Activated CD8-positive, alpha-beta memory T cell treated with anti-CD3 and anti-CD28 coated beads for 24 hours (primary cell): ENCODE measurements around the gene NFATC3.
"Not testable (repeated sequence)": the region's sequence is repeated elsewhere in the genome, so short reads cannot be mapped to it uniquely, and the experiment has no call there.

Experiments used
- DNase-seq: peaks from one replicate; pipeline ENCODE4 v3.0.0-alpha.2; 2020

NFATC3 gene

DNA sequence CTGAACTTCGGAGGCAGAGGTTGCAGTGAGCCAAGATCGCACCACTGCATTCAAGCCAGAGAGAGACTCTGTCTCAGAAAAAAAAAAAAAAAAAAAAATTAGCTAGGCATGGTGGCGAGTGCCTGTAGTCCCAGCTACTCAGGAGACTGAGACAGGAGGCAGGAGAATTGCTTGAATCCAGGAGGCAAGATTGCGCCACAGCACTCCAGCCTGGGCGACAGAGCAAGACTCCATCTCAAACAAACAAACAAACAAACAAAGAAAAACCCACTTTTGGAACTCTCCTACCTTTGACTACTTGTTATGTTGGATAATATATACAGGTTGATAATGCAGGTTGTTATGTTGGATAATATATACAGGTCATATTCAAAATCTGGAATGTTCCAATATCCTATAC, 35.3 kb downstream of the NFATC3 start:
- not testable (repeated sequence) for DNase-seq

DNA sequence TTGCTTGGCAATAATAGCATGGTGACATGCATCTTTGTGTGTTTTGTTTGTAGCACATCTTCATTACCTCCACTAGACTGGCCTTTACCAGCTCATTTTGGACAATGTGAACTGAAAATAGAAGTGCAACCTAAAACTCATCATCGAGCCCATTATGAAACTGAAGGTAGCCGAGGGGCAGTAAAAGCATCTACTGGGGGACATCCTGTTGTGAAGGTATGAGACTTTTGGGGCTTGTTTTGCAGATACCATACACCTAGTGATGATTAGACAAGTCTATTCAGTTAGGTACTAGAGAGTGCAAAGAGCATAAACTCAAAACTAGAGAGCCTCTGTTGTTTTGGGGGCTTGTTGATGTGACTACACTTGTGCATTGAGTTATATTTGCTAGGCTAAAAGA, 41.2 kb downstream of the NFATC3 start:
- DNase-seq: no peak

DNA sequence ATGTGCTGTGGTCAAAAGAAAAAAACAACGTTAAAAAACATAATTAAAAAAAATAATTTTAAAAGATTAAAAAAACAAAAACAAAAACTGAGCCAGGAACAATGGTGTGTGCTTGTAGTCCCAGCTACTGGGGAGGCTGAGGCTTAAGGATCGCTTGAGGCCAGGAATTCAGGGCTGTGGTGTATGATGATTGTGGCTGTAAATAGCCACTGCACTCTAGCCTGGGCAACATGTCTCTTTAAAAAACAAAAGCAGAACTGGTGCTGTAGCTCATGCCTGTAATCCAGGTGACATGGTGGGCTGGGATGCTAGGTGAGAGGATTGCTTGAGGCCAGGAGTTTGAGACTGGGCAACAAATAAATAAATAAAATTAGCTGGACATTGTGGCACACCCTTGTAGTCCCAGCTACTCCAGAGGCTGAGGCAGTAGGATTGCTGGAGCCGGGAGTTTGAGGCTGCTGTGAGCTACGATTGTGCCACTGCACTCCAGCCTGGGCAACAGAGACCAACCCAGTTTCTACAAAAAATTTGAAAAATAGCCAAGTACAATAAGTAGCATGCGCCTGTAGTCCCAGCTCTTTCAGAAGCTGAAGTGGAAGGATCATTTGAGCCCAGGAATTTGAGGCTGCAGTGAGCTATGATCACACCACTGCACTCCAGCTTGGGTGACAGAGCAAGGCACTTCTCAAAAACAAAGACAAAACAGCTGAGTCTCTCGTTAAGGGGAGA, 43.6 kb downstream of the NFATC3 start:
- DNase-seq: no peak

DNA sequence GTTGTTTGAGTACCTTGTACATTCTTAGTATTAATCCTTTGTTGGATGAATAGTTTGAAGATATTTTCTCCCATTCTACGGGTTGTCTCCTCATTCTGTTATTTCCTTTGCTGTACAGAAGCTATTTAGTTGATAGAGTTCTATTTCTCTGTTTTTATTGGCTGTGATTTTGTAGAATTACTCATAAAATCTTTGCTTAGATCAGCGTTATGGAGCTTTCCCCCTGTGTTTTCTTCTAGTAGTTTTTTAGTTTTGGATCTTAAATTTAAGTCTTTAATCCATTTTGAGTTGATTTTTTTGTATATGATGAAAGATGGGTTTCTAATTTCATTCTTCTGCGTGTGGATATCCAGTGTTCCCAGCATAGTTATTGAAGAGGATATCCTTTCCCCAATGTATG, 45.4 kb downstream of the NFATC3 start:
- no peak for DNase-seq

DNA sequence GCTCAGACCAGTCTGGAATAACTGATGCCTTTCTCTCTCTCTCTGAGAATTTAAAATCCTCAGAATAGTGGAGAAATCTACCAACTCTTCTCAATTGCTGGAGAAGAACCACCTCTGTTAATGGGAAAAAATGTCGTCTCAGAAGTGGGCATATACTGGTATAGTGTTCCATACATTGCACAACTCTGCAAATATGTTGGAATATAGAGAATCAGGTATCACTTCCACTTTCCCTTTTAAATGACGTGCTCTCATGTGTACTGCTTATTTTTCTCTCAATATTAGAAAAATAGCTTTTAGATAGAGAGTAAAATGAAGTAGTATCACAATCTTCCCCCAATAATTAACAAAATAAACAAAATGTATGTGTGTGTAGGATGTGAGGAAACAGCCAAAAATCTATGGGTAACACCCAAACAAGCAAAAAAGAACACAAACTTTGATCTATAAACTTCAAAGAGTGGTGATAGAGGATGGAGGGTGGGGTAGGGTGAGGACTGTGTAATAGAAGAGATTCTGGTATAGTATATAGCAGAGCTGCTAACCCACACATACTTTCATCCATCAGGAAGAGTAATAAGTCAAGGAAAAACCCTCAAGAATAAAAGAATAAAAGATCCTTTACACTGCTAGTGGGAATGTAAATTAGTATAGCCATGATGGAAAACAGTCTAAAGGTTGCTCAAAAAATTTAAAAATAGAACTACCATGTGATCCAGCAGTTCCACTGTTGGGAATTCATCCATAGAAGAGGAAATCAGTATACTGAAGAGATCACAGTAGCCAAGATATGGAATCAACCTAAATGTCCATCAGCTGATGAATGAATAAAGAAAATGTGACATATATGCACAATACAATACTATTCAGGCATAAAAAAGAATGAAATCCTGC, 46.9 kb downstream of the NFATC3 start:
- DNase-seq: no peak

DNA sequence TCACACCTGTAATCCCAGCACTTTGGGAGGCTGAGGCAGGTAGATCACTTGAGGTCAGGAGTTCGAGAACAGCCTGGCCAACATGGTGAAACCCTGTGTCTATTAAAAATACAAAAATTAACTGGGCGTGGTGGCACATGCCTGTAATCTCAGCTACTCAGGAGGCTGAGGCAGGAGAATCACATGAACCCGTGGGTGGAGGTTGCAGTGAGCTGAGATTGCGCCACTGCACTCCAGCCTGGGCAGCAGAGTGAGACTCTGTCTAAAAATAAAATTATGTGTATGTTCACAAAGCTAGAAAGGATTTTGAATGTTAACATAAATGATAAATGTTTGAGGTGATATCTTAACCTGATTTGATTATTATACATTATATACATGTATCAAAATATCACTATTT, 47.8 kb downstream of the NFATC3 start:
- not testable (repeated sequence) for DNase-seq

DNA sequence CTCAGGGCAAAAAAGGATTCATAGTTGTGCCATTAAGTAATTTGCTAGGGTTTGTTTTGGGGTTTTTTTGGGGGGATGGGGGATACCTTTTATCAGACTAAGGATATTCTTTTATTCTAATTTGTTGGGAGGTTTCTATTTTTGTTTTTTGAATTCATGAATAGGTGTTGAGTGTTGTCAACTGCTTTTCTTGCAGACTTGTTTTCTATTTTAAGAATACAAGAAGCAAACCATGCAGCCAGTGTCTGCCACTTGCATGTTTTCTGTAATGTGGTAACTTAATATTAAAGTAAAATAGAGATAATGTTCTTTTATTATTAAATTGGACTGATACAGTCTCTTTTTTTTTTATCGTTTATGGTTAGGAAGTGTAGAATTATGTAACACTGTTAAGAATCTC, 49.5 kb downstream of the NFATC3 start:
- no peak for DNase-seq

DNA sequence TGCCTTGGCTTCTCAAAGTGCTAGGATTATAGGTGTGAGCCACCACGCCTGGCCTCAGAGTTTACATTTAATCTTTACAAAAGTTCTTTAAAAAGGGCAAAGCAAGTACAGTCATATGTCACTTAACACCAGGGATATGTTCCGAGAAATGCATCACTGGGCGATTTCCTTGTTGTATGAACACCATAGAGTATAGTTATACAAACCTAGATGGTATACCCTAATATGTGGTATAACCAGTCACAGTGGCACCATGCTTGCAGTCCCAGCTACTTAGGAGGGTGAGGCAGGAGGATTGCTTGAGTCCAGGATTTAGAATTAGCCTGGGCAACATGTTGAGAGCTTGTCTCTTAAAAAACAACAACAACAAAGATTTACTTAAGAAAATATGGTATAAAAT, 51.3 kb downstream of the NFATC3 start:
- DNase-seq: no peak

DNA sequence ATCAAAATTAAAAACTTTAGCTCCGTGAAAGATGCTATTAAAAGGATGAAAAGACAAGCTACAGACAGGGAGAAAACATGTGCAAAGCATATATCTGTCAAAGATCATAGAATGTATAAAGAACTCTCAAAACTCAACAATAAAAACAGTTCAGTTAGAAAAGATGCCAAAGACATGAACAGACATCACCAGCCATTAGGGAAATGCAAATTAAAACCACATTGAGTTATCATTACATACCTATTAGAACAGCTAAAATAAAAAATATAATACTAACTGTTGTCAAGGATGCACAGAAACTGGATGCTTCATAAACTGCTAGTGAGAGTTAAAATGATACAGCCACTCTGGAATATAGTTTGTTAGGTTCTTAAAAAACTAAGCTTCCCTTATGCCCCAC, 58.8 kb downstream of the NFATC3 start:
- DNase-seq: no peak

DNA sequence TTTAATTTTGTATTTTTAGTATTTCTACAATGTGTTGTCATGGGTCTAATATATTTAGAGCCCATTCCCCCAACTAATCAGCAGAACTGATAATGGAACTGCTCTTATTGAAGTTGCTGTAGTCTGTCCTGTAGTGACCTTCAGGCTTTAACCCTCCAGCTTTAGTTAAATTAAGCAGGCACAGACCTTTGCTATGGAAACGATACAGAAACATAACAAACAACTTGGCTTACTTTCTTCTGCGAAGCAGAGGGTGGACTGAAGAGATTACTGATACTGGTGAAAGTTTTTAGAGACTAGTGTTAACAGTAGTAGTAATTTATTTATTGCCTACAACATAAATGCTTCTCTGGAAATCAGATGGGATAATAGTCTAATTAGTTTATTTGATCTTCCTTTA, 61.4 kb downstream of the NFATC3 start:
- DNase-seq: no peak

DNA sequence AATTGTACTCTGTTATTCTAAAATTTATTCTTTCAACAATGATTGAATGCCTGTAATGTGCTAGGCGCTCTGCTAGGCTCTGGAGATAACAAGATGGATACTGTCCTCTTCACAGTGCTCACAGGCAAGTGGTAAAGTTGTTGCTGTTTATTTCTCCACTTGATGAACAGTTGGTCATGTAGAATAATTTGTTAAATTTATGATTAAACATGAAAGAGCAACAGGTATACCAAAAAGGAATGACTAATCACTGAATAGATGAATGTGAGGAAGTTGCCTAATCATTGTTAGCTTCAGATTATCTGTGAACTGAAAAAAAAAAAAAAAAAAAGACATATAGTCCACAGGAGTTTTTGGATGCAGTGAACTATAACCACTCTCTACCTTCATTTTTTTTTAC, 62.3 kb downstream of the NFATC3 start:
- no peak for DNase-seq

DNA sequence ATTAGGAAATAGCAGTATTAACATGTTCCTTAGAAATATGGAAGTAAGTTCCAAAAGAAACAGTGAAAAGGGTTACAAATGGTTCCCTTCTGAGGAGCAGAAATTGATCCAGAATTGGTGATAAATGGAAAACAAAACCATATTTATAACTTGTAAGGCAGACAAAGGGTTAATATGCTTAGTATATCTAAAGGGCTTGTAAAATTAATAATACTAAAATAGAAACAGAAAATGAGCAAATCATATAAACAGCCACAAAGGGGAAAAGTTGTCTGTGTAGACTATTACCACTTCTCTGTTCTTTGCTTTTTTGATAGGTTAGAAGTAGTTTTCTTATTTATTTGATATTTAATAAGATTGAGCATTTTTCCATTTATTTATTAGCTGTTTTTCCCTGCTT, 64.4 kb downstream of the NFATC3 start:
- DNase-seq: no peak

DNA sequence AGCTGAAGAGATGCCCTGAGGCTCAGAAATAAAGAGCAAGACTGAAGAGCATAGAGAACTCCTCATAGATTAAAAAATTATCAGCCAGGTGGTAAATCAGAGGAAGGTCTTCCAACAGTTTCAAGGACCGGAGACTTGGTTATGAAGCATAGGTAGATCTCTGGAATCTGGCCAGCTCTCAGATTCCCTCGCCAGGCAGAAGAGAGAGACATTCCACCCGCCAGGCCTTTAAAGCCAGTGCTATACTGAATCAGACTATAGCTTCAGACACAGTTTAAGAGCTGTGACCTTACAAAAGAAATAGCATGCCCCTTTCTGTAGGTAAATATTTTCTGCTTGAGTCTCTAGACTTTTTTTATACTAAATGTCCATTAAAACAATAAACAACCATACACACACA, 70.3 kb downstream of the NFATC3 start:
- DNase-seq: no peak

DNA sequence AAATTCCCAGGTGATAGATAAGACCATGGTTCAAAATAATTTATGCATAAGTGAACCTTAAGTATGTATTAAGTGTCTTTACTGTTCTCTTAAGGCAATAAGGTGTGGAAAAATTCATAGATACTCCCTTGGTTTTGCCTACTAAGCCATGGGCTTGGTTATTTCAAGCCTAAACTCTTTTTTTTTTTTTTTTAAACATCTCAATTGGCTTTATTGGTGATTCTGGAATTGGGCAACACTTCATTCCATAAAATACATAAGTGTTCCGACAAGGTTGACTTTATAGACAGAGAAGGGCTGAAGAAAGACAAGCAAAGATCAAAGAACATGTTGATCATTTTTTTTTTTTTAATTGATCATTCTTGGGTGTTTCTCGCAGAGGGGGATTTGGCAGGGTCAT, 77.2 kb downstream of the NFATC3 start:
- DNase-seq: no peak

DNA sequence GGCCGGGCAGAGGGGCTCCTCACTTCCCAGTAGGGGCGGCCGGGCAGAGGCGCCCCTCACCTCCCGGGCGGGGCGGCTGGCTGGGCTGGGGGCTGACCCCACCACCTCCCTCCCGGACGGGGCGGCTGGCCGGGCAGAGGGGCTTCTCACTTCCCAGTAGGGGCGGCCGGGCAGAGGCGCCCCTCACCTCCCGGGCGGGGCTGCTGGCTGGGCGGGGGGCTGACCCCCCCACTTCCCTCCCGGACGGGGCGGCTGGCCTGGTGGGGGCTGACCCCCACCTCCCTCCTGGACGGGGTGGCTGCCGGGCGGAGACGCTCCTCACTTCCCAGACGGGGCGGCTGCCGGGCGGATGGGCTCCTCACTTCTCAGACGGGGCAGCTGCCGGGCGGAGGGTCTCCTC, 78.1 kb downstream of the NFATC3 start:
- not testable (repeated sequence) for DNase-seq

DNA sequence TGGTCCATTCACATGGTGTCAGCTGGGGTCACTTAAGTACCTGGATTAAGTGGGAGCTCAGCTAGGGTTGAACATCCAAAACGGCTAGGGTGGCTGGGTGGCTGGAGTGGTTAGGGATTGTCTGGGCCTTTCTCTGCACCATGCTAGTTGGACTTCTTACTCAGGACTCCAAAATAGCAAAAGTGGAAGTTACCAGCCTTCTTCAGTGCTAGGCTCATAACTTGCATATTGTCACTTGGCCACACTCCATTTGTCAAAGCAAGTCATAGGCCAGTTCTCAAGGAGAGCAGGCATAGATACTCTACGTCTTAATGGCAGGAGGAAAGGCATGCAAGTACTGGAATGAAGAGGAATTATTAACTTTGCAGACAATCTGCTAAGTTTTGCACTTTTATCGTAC, 81.1 kb downstream of the NFATC3 start:
- no peak for DNase-seq

DNA sequence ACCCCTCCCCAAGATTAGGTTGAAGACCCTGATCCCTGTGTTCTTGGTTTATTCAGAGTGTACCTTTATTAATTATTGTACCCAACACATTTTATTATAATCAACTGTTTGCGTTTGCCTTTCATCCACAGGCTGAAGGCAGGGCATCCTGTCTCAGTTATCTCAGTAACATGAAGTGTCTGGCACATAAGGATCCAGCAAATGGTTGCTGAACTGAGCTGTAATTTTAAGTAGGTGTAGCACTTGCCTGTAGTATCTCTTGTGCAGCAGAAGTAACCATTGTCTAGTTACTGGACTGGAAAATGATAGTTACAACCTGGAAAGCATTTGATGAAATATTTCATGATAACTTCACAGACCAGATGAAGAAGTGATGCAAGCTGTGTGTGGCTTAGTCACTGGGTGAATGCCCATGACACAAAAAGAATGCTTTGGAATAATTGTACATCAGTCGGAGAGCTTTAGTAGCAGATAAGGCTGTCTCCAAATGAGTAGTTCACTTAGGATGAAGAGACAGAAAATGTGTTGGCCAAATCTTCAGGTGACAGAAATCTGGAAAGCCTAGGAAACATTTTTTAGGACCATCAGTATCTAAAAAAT, 94.1 kb downstream of the NFATC3 start:
- no peak for DNase-seq

DNA sequence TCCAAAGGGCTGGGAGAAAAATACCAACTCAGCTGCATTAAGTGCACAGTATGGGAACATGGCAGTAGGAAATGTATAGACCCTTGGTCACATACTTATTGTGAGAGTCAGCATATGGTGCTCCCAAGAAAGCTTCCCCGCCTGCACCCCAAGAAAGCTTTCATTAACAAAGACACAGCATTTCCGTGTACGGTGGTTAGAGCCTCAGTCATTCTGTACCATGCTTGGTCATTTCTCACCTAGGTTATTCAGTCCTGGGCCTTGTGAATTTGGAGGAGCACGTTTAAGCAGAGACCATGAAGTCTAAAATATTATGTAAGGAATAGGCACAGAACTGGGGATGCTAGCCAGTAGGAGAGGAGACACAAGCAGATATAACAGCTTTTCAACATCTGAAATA, 94.7 kb downstream of the NFATC3 start:
- no peak for DNase-seq

DNA sequence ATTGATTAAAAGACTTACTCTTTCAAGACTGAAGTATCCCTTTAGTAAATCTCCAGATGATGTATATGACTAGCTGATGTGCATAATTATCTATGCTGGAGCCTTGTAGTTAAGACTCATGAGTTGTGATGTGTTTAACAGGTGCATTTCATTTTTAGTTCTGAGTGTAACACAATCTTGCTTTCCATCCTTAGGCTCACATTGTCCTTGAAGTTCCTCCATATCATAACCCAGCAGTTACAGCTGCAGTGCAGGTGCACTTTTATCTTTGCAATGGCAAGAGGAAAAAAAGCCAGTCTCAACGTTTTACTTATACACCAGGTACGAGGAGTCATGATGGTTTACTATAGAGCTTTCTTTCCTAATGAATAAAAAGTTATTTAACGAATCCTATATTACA, 97.9 kb downstream of the NFATC3 start:
- DNase-seq: no peak

DNA sequence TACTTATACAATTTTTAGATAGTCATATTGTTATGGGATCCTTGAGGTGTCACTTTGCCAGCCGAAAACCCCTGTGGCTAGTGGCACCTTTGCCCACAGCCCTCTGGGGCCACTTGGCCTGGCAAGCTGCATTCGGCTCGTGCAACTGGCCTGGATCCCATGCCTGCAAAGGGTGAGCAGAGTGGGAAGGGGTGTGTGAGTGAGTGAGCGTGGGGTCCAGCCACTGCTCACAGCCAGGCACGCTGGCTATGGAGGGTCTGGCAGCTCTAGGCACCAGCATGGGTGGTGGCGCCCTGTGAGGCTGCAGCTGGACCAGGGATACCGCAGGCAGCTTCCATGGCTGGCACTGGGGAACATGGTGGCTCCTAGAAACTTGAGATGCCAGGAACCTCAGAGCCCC, 101.7 kb downstream of the NFATC3 start:
- DNase-seq: no peak

DNA sequence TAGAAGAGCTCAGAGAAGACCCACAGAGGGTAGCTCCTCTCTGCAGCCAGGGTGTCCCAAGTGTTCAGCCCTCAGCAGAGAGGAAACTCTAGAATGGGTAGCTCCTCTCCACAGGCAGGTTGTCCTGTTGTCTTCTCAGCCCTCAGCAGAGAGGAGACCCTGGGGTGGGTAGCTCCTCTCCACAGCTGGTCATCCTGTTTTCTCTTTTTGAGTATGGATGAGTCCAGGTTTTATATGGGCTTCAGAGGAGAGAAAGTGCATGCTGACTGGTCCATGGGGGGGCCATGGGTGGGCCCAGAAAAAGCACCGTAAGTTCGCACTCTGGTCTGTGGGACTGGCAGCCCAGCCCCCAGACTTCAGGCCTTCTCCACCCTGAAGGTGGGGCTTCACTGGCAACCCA, 102.3 kb downstream of the NFATC3 start:
- DNase-seq: no peak

DNA sequence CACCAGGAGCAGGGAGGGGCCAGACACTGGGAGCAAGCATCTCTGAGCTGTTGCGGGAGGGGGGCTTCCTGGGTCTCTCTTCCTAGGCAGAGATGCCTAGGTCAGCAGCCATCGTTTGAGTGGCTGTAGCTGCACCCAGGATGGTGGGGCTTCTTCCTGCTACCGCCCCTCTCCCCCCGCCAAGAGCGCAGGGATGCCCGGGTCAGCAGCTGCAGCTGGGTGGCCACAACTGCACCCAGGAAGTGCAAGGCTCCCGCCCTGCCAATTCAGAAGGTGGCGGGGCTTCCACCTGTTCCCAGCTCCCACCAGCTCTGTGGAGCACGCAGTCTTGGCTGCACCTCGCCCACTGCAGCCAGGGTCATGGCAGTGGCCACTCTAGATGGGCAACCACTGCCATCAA, 103.0 kb downstream of the NFATC3 start:
- no peak for DNase-seq

DNA sequence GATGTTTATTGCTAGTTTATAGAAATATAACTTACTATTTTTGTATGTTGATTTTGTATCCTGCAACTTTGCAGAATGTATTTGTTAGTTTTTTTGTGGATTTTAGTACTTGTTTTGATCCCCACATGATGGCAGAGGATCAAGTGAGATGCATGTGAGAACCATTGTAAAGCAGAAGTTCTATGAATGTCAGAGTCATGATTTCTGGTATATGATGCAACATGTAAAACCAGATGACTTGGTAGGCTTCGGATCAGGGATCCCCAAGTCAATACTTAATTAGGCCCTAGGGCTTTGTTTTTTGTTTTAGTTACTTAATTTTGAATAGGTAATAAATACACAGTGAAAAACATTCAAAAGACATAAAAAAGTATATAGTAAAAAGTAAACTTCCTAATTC, 104.9 kb downstream of the NFATC3 start:
- no peak for DNase-seq
